A673 (cell line): ENCODE results near the gene TMEM214.

Experiments used
- CTCF ChIP-seq: fragments of 300-800, 200-600 bp; sonication (generic); conservative IDR thresholded peaks from 2 replicates; pipeline ENCODE4 v1.5.1; 2017; ENCODE audit warnings: low read depth, mild to moderate bottlenecking, antibody characterized with exemption, low read length, moderate library complexity, mixed read lengths
- EZH2 ChIP-seq: fragments of 200-600 bp; sonication (generic); IDR thresholded peaks from 2 replicates; pipeline ENCODE4 v1.6.1; 2017; ENCODE audit warnings: borderline replicate concordance, low read depth, mild to moderate bottlenecking, mixed read lengths, antibody characterized with exemption, low read length; ENCODE audit not compliant: poor library complexity, severe bottlenecking

- TF ChIP-seq CTCF (no peak), EZH2 (no peak)
These were observed 32.4 kb downstream of the TMEM214 start for GRCh38 chr2:27065128-27065527.
